H1 (cell line): Measurements from ENCODE around the gene TAS2R19.

ENCODE experiments used
- POLR2AphosphoS5 ChIP-seq: IDR thresholded peaks from 2 replicates; pipeline ENCODE4 v1.6.1; 2011; ENCODE audit warnings: low read depth, low read length
- SRF ChIP-seq: IDR thresholded peaks from 2 replicates; pipeline ENCODE4 v1.6.1; 2011; ENCODE audit warnings: mild to moderate bottlenecking, low read depth, low read length, moderate library complexity
- YY1 ChIP-seq: IDR thresholded peaks from 2 replicates; pipeline ENCODE4 v1.6.1; 2011; ENCODE audit warnings: low read depth, mild to moderate bottlenecking, low read length
- TF ChIP-seq, protein P1 (sequence below), 3 experiments: IDR thresholded peaks; 1 replicate in 2 of 3; 2 replicates in 1 of 3; pipeline versions ENCODE4 v1.5.1 to v1.6.1; 2011; ENCODE audit warnings: low read length in 3 of 3, mild to moderate bottlenecking in 3 of 3, inconsistent platforms in 2 of 3, low read depth in 1 of 3, moderate library complexity in 1 of 3; ENCODE audit not compliant: insufficient read depth in 1 of 3; ENCODE audit errors: control extremely low read depth in 1 of 3

- TF ChIP-seq, protein P1, sequence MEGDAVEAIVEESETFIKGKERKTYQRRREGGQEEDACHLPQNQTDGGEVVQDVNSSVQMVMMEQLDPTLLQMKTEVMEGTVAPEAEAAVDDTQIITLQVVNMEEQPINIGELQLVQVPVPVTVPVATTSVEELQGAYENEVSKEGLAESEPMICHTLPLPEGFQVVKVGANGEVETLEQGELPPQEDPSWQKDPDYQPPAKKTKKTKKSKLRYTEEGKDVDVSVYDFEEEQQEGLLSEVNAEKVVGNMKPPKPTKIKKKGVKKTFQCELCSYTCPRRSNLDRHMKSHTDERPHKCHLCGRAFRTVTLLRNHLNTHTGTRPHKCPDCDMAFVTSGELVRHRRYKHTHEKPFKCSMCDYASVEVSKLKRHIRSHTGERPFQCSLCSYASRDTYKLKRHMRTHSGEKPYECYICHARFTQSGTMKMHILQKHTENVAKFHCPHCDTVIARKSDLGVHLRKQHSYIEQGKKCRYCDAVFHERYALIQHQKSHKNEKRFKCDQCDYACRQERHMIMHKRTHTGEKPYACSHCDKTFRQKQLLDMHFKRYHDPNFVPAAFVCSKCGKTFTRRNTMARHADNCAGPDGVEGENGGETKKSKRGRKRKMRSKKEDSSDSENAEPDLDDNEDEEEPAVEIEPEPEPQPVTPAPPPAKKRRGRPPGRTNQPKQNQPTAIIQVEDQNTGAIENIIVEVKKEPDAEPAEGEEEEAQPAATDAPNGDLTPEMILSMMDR (IDR thresholded peaks at IDR 0.05; ENCODE audit: control extremely low read depth in 1 of 3, insufficient read depth in 1 of 3, low read depth in 1 of 3, low read length in 3 of 3): no peak
- TF ChIP-seq SRF (no peak), YY1 (no peak), POLR2AphosphoS5 (no peak)
Observed at GRCh38 chr12:11040162-11040561, 17.7 kb upstream of the TAS2R19 start.
